HEK293T (cell line): ENCODE measurements around the gene RFX4.

Experiments
- CTCF ChIA-PET: fragments of 350-600 bp; formaldehyde crosslinking; extraction: SDS; loops from one replicate; lab custom pipeline; 2021; ENCODE audit warnings: antibody characterized with exemption, inconsistent platforms; lab: Yijun Ruan, JAX
- POLR2A ChIA-PET: fragments of 350-600 bp; formaldehyde crosslinking; extraction: SDS; loops from one replicate; lab custom pipeline; 2020; ENCODE audit warnings: antibody characterized with exemption, inconsistent platforms; lab: Yijun Ruan, JAX
- DNase-seq: peaks from one replicate; pipeline ENCODE4 v3.0.0; 2012; ENCODE audit warnings: mixed read lengths; ENCODE audit errors: extremely low spot score
- ARNT ChIP-seq: fragments of 450-650 bp; IDR thresholded peaks from 2 replicates; pipeline ENCODE4 v1.6.1; 2017; ENCODE audit warnings: mild to moderate bottlenecking
- BHLHE40 ChIP-seq: fragments of 450-650 bp; IDR thresholded peaks from 2 replicates; pipeline ENCODE4 v1.6.1; 2016; ENCODE audit warnings: mild to moderate bottlenecking, moderate library complexity, borderline replicate concordance
- CTBP1 ChIP-seq: fragments of 450-650 bp; IDR thresholded peaks from 2 replicates; pipeline ENCODE4 v1.6.1; 2016; ENCODE audit warnings: borderline replicate concordance
- ELF4 ChIP-seq: fragments of 450-650 bp; IDR thresholded peaks from 2 replicates; pipeline ENCODE4 v1.6.1; 2017; ENCODE audit warnings: antibody characterized with exemption
- FOXA1 ChIP-seq: fragments of 450-650 bp; IDR thresholded peaks from 2 replicates; pipeline ENCODE4 v1.6.1; 2016; ENCODE audit warnings: mild to moderate bottlenecking
- FOXK2 ChIP-seq: fragments of 450-650 bp; IDR thresholded peaks from 2 replicates; pipeline ENCODE4 v1.6.1; 2016; ENCODE audit warnings: mild to moderate bottlenecking
- FOXM1 ChIP-seq: fragments of 450-650 bp; IDR thresholded peaks from 2 replicates; pipeline ENCODE4 v1.6.1; 2017; ENCODE audit warnings: mild to moderate bottlenecking, borderline replicate concordance
- HDGF ChIP-seq: fragments of 450-650 bp; IDR thresholded peaks from 2 replicates; pipeline ENCODE4 v1.6.1; 2017; ENCODE audit warnings: antibody characterized with exemption, borderline replicate concordance
- L3MBTL2 ChIP-seq: fragments of 450-650 bp; conservative IDR thresholded peaks from 2 replicates; pipeline ENCODE4 v1.6.1; 2016; ENCODE audit warnings: mild to moderate bottlenecking
- LEF1 ChIP-seq: fragments of 450-650 bp; IDR thresholded peaks from 2 replicates; pipeline ENCODE4 v1.6.1; 2017; ENCODE audit warnings: mild to moderate bottlenecking, borderline replicate concordance
- NFRKB ChIP-seq: fragments of 450-650 bp; IDR thresholded peaks from 2 replicates; pipeline ENCODE4 v1.6.1; 2016; ENCODE audit warnings: mild to moderate bottlenecking, moderate library complexity
- SP1 ChIP-seq: fragments of 450-650 bp; IDR thresholded peaks from 2 replicates; pipeline ENCODE4 v1.6.1; 2017
- SUZ12 ChIP-seq: fragments of 450-650 bp; IDR thresholded peaks from 2 replicates; pipeline ENCODE4 v1.6.1; 2016; ENCODE audit warnings: mild to moderate bottlenecking
- TARDBP ChIP-seq: fragments of 450-650 bp; IDR thresholded peaks from 2 replicates; pipeline ENCODE4 v1.6.1; 2016
- ZNF384 ChIP-seq: fragments of 450-650 bp; IDR thresholded peaks from 2 replicates; pipeline ENCODE4 v1.6.1; 2016
- TF ChIP-seq, protein P1 (sequence below): fragments of 450-650 bp; IDR thresholded peaks from 2 replicates; pipeline ENCODE4 v1.6.1; 2016

Gene RFX4

DNA sequence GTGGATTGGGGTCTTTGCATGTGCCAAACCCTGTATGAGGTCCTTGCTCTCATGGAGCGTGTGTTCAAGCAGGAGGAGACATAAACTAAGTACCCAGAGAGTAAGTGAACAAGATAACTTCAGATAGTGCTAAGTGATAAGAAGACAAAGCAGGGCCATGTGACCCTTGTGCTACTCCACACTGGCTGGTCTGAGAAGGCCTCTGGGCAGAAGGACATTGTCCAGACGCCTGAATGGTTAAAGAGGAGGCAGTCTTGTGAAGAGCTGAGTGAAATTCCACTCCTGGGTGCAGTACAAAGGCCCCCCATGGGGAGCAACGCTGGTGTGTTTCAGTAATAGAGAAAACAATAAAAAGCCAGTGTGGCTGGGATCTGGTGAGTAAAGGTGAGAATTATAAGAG lies 98.4 kb downstream of the RFX4 start:
- TF ChIP-seq HDGF, result no peak
- no peak for TF ChIP-seq CTBP1
- TF ChIP-seq BHLHE40, result no peak
- no peak for TF ChIP-seq L3MBTL2
- no peak for TF ChIP-seq ZNF384
- no peak for TF ChIP-seq SP1
- TF ChIP-seq TARDBP, result no peak
- TF ChIP-seq SUZ12, result no peak
- TF ChIP-seq FOXA1, result no peak
- no peak for TF ChIP-seq LEF1
- TF ChIP-seq, protein P1, sequence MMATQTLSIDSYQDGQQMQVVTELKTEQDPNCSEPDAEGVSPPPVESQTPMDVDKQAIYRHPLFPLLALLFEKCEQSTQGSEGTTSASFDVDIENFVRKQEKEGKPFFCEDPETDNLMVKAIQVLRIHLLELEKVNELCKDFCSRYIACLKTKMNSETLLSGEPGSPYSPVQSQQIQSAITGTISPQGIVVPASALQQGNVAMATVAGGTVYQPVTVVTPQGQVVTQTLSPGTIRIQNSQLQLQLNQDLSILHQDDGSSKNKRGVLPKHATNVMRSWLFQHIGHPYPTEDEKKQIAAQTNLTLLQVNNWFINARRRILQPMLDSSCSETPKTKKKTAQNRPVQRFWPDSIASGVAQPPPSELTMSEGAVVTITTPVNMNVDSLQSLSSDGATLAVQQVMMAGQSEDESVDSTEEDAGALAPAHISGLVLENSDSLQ, result no peak
- no peak for DNase-seq
- CTCF ChIA-PET, result no interaction called here
- POLR2A ChIA-PET, result no interaction called here

DNA sequence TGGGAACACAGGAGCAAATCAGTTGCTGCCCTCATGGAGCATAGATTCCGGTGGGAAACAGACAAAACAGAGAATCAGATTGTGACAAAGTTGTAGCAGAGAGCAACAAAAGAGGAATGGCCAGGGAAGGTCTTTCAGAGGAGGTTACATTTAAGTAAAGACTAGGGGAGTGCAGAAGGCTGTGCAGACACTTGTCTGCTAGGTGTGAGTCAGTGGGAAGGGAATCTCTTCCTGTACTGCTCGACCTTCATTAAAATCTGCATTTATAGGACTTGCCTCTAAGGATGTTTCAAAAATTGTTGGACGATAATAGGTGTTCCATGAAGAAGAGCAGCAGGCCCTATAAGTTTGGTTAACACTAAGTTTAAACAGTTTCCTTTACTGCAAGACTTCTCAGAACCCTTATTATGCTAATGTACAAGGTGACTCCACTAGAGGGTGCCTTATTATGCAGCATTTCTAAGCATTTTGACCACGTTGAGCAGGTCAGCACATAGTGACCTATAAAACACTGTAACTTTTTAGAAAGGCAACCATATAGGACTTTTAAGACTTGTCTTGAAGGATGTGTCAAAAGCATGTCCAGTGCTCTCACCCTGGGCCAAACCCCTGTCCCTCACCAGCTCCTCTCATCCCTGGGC lies 99.9 kb downstream of the RFX4 start:
- no peak for DNase-seq
- TF ChIP-seq LEF1 (no peak), SP1 (no peak), SUZ12 (no peak), TARDBP (no peak), NFRKB (no peak), CTBP1 (no peak), FOXM1 (no peak), FOXK2 (no peak), ELF4 (no peak), BHLHE40 (no peak), L3MBTL2 (no peak), HDGF (no peak), ZNF384 (no peak)
- TF ChIP-seq, protein P1, result no peak
- ChIA-PET CTCF (no interaction called here), POLR2A (no interaction called here)

DNA sequence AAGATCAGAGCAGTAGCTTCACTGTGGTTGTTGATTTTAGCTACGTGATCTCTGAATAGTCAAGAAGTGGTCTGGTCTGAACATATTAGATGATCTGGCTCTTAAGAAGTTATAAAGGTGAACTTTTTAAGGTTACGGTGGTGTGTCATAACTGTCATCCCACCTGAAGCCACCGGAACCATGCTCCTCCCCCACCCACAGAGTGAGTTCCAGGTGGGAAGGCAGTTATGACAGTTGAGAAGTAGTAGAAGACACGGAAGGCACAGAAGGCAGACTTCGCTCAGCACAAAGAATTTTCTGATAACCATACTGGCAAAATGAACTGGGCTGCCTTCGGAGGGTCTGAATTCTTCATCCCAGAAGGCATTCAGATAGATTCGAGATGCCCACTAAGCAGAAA lies 101.7 kb downstream of the RFX4 start:
- CTCF ChIA-PET, result no interaction called here
- POLR2A ChIA-PET, result no interaction called here

DNA sequence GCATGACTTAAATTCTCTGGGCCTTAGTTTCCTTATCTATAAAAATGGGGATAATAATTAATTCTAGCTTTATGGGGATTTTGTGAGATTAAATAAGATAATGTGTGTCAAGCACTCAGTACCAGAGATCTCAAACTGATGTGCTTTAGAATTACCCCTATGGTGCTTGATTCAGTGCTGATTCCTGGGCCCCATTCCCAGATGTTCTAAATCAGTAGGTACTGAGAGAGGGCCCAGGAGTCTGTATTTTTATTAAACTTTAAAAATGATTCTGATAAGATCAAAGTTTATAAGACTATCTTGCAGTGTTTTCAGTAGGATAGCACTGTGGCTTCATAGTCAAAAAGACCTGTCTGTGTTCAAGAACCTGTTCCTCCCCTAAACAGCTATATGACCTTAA lies 102.6 kb downstream of the RFX4 start:
- ChIA-PET CTCF (no interaction called here), POLR2A (no interaction called here)
- no peak for TF ChIP-seq NFRKB
- TF ChIP-seq CTBP1, result no peak
- TF ChIP-seq FOXA1, result no peak
- TF ChIP-seq, protein P1, result no peak
- TF ChIP-seq LEF1, result no peak
- no peak for TF ChIP-seq HDGF
- no peak for TF ChIP-seq ARNT
- TF ChIP-seq TARDBP, result no peak
- TF ChIP-seq BHLHE40, result no peak
- no peak for TF ChIP-seq ELF4
- TF ChIP-seq L3MBTL2, result no peak
- TF ChIP-seq SP1, result no peak
- TF ChIP-seq FOXM1, result no peak
- no peak for DNase-seq

More for the DNA sequence above, 101.7 kb downstream of the RFX4 start:
- DNase-seq, result no peak
- TF ChIP-seq HDGF, result no peak
- TF ChIP-seq FOXM1, result no peak
- no peak for TF ChIP-seq LEF1

DNA sequence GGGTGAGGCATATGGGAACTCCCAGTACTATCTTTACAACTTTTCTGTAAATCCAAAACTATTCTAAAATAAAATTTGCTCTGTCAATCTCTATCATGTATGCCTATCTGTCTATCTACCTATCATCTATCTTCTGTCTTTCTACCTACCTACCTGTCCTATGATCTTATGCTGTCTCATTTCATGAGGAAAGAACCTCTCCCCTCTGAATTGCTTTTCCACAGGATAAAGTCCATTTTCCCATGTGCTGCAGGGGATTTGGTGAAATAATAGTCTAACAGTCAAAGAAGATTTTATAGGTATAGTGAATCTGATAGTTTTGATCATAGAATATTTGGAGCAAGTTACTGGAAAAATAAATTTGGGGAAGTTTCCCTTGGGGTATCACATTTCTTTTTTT lies 104.9 kb downstream of the RFX4 start:
- TF ChIP-seq SP1 (no peak), L3MBTL2 (no peak), FOXA1 (no peak), FOXM1 (no peak), FOXK2 (no peak), BHLHE40 (no peak), HDGF (no peak), ELF4 (no peak), NFRKB (no peak), LEF1 (no peak), ZNF384 (no peak), SUZ12 (no peak), ARNT (no peak), TARDBP (no peak), CTBP1 (no peak)
- TF ChIP-seq, protein P1, result no peak
- ChIA-PET POLR2A (no interaction called here), CTCF (no interaction called here)
- DNase-seq, result no peak
